SH-SY5Y (cell line): ENCODE measurements around the gene HRH4.

Experiments
- GATA2 ChIP-seq: IDR thresholded peaks from 2 replicates; pipeline ENCODE4 v1.6.1; 2011; ENCODE audit warnings: mild to moderate bottlenecking, low read depth, low read length
- GATA3 ChIP-seq: IDR thresholded peaks from 2 replicates; pipeline ENCODE4 v1.6.1; 2011; ENCODE audit warnings: low read depth, mild to moderate bottlenecking, low read length, moderate library complexity

The HRH4 gene

DNA sequence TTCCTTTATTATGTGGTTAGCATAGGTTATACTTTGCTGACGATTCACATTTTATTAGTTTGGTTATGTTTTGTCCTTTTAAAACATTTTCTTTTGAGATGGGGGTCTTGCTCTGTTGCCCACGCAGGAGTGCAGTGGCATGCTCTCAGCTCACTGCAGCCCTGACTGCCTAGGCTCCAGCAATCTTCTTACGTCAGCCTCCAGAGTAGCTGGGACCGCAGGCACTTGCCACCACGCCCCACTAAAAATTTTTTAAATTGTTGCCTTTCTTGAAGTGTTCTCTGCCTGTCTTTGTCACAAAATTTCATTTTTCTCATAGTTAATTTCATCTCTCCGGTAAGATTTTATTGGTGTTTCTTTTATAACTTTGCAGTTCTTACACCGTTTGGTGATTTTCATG is 18.9 kb downstream of the HRH4 start:
- no peak for TF ChIP-seq GATA2
- no peak for TF ChIP-seq GATA3

DNA sequence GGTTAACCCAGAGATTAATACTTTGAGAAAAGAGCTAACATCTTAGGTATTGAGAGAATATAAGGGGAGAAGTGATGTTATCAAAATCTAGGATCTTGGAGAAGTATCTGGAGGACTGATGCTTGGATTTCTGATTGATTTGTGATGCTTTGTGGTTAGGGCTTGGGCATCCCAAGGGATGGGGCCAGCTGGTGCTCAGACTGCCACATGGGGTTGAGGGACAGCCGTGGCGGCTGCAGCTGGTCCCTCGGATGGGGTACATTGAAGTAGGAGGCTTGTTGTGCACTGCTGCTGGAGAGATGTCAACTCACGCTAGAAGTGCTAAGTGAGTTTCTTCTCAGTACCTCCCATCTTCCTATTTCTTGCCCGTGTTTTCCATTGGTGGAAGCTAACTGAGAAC is 22.4 kb downstream of the HRH4 start:
- TF ChIP-seq GATA2 (no peak), GATA3 (no peak)

- TF ChIP-seq GATA3 (no peak), GATA2 (no peak)
Measured at GRCh38 chr18:24485681-24486080, 25.2 kb downstream of the HRH4 start.

DNA sequence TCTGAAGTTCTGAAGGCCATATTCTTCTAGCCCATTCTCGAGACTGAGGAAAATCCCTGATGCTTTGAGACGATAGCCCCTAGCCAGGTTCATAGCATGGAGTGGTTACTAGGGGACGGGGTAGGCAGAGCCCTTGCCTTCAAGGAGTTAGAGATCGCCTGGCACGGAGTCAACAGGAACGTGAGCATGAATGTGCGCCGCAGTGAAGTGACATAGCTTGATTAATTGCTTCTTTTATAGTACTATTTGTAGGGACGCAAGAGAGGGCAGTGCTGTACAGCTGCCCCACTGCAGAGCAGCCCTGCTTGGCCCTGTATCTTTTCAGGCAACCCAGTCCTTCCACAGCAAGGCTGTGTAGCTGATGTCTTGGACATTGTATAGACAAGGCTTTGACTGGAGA is 26.2 kb downstream of the HRH4 start:
- TF ChIP-seq GATA2 (no peak), GATA3 (no peak)

- TF ChIP-seq GATA2 (no peak), GATA3 (no peak)
Measured at GRCh38 chr18:24488824-24489493, 28.5 kb downstream of the HRH4 start.

GRCh38 chr18:24490539-24490938 is 30.1 kb downstream of the HRH4 start:
- TF ChIP-seq GATA2 (no peak), GATA3 (no peak)

- TF ChIP-seq GATA3 (no peak), GATA2 (no peak)
Measured at GRCh38 chr18:24491927-24492834, 31.7 kb downstream of the HRH4 start.

GRCh38 chr18:24494586-24494985 is 34.1 kb downstream of the HRH4 start:
- TF ChIP-seq GATA3 (no peak), GATA2 (no peak)

DNA sequence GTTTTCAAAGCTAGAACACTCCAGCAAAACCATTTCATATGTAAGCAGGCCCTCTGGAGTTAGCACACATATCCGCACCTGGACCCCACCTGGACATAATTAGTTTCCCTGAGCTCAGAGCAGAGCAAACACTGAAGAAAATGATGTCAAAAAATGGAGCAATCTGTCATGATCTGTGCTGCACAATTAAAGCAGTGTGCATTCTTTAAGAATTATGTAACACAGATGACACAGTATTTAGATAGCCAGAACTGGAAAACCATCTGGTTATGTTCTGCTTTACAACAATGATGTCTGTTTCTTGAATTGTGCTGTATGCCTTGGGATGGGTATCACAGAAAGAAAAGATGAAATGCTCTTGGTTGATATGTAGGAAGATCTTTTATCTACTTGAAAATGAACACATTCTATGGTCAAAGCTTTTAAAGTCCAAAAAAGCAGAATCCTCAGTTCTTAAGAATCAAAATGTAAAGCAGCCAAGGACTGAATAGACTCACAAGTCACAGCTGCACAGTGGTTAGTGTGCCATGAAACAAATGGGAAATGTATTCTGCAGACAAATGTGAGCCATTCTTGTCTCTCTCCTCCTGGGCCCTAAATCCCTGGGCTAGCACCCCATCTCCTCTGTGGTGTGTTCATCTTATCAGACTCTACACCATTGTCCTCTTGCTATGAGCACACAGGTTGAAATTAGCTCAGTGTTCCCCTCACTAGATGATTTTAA is 36.8 kb downstream of the HRH4 start:
- no peak for TF ChIP-seq GATA2
- TF ChIP-seq GATA3, result no peak

GRCh38 chr18:24499814-24500213 is 39.4 kb downstream of the HRH4 start:
- TF ChIP-seq GATA2 (no peak), GATA3 (no peak)

GRCh38 chr18:24500217-24500616 is 39.8 kb downstream of the HRH4 start:
- TF ChIP-seq GATA3 (no peak), GATA2 (no peak)

GRCh38 chr18:24500766-24501165 is 40.3 kb downstream of the HRH4 start:
- TF ChIP-seq GATA3 (no peak), GATA2 (no peak)

DNA sequence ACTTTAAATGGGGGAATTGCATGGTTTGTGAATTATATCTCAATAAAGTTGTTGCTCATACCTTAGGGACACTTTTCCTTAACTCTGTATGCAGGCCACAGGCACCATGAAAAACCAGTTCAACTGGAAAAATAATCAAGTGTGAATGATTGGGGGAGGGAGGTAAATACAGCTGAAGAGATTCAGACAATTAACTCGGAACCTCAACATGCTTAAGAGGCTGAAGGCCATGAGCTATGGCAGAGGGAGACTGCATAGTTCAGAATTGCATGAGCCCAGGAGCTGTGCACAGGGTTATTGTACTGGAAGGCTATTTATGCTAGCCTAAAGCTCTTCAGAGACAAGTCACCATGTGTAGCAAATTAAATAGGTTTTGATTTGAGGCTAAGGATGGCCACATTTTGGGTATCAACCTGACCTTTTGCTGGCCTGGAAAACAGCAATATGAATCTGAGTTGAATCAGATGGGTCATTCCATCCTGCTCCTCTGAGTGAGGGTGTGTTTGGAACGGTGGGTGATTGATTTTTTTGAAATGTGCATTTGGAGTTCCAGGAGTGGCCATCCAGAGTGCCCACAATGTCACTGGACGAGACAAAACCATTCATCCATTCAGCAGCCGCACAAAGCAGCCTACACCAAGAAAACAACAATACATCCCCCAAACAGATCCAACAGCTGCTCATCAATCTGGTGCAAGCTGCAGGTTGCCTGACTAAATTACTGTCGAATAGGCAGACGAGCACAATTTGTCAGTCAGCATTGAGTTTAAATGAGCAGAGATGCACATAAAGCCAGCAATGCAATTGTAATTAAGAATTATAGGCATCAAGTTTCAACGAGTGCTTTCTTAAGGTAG is 42.5 kb downstream of the HRH4 start:
- TF ChIP-seq GATA2 (no peak), GATA3 (no peak)
